ENCODE data around the gene LMX1A. TPM values are rescaled to one million over a fixed set of nuclear protein-coding genes. Genes with fewer than 3 reads are reported as not detected.

Gene LMX1A
- total RNA-seq, 1 donor from 2014 or later: 0.21 TPM

DNA sequence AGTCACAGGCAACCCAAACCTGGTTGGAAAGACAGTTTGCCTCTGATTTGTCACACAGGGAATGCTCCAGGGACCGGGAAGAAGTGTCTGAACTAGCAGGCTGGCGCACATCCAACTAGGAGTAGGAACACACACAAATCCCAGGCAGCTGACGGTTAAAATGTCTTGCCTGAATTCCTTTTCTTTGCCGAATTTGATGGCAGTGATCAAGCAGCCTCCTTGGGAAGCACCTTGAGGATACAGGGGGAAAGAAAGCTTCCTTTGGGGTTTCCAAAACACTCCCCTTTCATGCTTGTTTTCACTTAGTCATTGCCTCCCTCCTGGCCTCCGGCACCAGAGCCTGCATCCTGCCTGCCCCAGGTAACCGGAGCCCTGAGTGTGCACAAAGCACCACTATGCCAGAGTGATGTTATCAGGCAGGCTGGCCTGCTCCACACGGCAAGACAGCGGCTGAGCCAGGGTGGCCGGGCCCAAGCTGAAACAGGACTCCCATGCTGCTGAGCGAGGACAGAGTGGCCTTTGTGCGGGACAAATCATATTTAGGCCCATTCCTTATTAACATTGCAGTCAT lies 193.8 kb downstream of the LMX1A start:
- no peaks in the 10 kb centered on the region for H3K9me3 ChIP-seq
- H3K4me3 ChIP-seq: no peak overlapping the region
- no peaks in the 10 kb centered on the region for H3K4me1 ChIP-seq
- no peaks in the 10 kb centered on the region for H3K36me3 ChIP-seq
- no peak overlapping the region for H3K27ac ChIP-seq
- H3K27me3 ChIP-seq (ENCODE audit: low read depth): peaks cover 4% of the 10 kb centered on the region
- intact Hi-C loops (cut with DNase I): no loop called here
- no peak for ATAC-seq
- DNase-seq: no peak
- TF ChIP-seq, protein P1, sequence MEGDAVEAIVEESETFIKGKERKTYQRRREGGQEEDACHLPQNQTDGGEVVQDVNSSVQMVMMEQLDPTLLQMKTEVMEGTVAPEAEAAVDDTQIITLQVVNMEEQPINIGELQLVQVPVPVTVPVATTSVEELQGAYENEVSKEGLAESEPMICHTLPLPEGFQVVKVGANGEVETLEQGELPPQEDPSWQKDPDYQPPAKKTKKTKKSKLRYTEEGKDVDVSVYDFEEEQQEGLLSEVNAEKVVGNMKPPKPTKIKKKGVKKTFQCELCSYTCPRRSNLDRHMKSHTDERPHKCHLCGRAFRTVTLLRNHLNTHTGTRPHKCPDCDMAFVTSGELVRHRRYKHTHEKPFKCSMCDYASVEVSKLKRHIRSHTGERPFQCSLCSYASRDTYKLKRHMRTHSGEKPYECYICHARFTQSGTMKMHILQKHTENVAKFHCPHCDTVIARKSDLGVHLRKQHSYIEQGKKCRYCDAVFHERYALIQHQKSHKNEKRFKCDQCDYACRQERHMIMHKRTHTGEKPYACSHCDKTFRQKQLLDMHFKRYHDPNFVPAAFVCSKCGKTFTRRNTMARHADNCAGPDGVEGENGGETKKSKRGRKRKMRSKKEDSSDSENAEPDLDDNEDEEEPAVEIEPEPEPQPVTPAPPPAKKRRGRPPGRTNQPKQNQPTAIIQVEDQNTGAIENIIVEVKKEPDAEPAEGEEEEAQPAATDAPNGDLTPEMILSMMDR (IDR thresholded peaks at IDR 0.05): no peak

DNA sequence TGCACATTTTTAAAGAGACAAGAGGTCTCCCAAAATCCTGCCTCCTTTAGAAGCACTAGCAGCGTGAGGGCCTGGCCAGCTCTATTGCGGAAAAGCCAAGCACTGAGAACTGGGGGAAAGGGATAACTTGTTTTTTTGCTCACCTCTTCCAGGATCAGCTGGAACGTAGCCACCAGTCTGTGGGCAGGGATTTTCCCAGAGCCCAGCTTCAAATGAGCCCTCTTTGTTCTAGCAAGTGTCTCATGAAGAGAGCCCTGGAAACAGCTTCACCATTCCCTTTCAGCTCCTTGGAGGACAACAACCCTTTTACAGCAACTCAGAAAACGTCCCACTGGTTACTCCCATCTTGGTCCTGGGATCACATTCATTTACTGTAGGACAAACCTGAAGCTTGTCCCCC lies 195.4 kb downstream of the LMX1A start:
- H3K36me3 ChIP-seq: no peaks in the 10 kb centered on the region
- H3K27ac ChIP-seq: no peak overlapping the region
- no peaks in the 10 kb centered on the region for H3K9me3 ChIP-seq
- no peak for DNase-seq
- H3K4me3 ChIP-seq: no peak overlapping the region
- peaks cover 4% of the 10 kb centered on the region for H3K27me3 ChIP-seq (ENCODE audit: low read depth)
- intact Hi-C loops (cut with DNase I): no loop called here
- H3K4me1 ChIP-seq: no peaks in the 10 kb centered on the region
- ATAC-seq: no peak
- TF ChIP-seq, protein P1 (IDR thresholded peaks at IDR 0.05): no peak

DNA sequence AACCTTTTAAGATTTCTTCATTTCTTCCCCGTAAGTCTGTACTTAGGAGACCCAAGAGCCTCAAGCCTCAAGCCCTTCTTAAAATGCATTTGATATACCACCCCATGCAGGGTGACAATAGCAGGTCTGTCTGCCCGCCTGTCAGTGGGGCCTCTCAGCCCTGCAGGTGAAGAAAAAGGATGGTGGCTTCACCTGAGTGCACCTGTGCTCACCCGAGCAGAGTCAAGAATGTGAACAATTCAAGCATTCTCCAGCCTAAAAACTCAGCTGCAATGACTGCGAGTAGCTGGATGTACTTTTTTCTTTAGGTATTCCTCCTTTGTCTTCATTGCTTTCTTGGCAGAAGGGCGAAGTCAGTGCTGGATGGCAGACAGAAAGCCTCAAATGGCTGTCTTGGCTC lies 203.3 kb downstream of the LMX1A start:
- no peak for DNase-seq
- H3K36me3 ChIP-seq: no peaks in the 10 kb centered on the region
- H3K4me1 ChIP-seq: no peaks in the 10 kb centered on the region
- TF ChIP-seq, protein P1 (IDR thresholded peaks at IDR 0.05): no peak
- H3K27ac ChIP-seq: no peak overlapping the region
- no peak overlapping the region for H3K4me3 ChIP-seq
- ATAC-seq: no peak
- H3K9me3 ChIP-seq: no peaks in the 10 kb centered on the region
- intact Hi-C loops (cut with DNase I): no loop called here
- no peaks in the 10 kb centered on the region for H3K27me3 ChIP-seq (ENCODE audit: low read depth)

DNA sequence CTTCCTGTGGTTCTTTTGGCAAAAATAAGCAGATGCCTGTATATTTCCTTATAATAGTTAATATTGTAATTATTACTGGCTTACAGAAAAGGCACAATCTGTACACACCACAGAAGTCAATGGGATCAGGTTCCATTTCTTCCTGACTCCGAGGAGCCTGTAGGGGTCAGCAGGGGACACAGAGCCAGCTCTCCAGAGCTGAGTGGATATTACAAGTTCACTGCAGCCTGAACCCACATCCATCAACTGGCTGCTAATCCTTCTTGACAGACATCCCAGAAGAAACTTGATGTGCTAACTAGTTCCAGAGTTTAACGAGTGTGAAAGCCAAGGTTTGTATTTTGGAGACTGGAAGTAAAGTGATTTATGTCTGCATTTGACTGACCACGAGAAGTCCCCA lies 203.8 kb downstream of the LMX1A start:
- Histone ChIP-seq H3K27ac (no peak overlapping the region), H3K4me1 (no peaks in the 10 kb centered on the region), H3K27me3 (ENCODE audit: low read depth) (no peaks in the 10 kb centered on the region), H3K9me3 (no peaks in the 10 kb centered on the region), H3K4me3 (no peak overlapping the region), H3K36me3 (no peaks in the 10 kb centered on the region)
- no peak for DNase-seq
- ATAC-seq: no peak
- intact Hi-C loops (cut with DNase I): no loop called here
- TF ChIP-seq, protein P1 (IDR thresholded peaks at IDR 0.05): no peak

DNA sequence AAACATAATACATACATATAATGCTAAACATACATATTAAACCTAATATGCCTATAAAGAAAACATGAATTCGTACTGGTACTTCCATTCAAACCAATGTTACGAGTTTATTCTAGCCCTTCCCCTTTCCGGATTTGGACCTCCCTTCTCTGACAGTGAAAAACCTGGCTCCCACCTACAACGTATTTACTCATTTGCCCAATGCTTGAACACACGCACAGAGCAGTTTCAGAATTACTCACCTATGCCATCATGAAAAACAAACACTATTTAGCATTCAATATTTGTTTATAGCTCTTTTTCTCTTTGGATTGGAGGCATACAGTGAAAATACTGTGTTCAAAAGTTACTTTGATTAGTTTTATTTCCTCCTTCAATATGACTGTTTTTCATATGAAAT lies 204.4 kb downstream of the LMX1A start:
- TF ChIP-seq, protein P1 (IDR thresholded peaks at IDR 0.05): no peak
- intact Hi-C loops (cut with DNase I): no loop called here
- ATAC-seq: no peak
- Histone ChIP-seq H3K27ac (no peak overlapping the region), H3K9me3 (no peaks in the 10 kb centered on the region), H3K4me3 (no peak overlapping the region), H3K27me3 (ENCODE audit: low read depth) (no peaks in the 10 kb centered on the region), H3K36me3 (no peaks in the 10 kb centered on the region), H3K4me1 (no peaks in the 10 kb centered on the region)
- no peak for DNase-seq

Other genes starting within 250 kb of the LMX1A start
- 8.4 TPM for gene RXRG, start 88.4 kb upstream of the LMX1A start, total RNA-seq
- 0.44 TPM for gene LRRC52, start 187.3 kb upstream of the LMX1A start, total RNA-seq